ENCODE data around the gene MAGEC3.

The MAGEC3 gene

DNA sequence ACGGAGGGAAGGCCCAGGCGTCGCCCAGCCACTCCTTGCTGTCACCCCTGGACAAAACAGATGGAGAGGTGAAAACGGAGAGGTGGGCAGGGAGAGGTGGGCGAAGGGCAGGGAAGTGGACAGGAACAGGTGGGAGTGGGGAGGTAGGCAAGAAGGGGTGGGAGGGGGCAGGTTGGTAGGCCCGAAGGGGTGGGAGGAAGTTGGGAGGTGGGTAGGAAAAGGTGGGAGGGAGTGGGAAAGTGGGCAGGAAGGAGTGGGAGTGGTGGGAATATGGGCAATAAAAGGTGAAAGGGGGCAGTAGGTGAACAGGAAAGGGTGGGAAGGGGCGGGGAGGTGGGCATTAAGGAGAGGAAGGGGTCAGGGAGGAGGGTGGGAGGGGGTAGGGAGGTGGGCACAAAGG is 56.6 kb downstream of the MAGEC3 start:
- H3K27me3 ChIP-seq (ENCODE audit: control insufficient read depth, insufficient read depth, low read length) = no peaks in the 10 kb centered on the region
- no peaks in the 10 kb centered on the region for H3K9me3 ChIP-seq (ENCODE audit: control insufficient read depth, insufficient read depth, low read length)
- H3K4me3 ChIP-seq (ENCODE audit: low read length) = no peak overlapping the region
- DNase-seq (ENCODE audit: low read depth, low spot score) = no peak
- no peak overlapping the region for H3K27ac ChIP-seq (ENCODE audit: low read length)
- WGBS (ENCODE audit: insufficient coverage, insufficient read length) = no CpG with 5 or more reads among the region's 7 CpGs
- no peaks in the 10 kb centered on the region for H3K4me1 ChIP-seq (ENCODE audit: control insufficient read depth, insufficient read depth, low read length)
- H3K36me3 ChIP-seq (ENCODE audit: control insufficient read depth, insufficient read depth, low read length) = no peaks in the 10 kb centered on the region

DNA sequence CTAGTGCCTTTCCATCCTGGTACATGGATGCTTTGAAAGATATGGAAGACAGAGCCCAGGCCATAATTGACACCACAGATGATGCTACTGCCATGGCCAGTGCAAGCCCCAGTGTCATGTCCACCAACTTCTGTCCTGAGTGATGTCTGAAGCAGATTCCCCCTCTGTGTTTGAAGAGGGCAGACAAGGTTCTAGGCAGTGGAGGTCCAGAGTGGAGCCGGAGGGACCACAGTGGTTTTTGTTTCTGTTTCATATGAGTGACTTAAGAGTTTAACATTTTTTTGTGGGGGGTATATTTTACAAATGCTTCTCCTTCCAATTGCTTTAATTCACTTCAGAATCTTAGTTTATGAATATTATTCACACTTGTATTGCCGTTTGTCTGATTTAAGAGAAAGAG is 59.6 kb downstream of the MAGEC3 start:
- Histone ChIP-seq H3K36me3 (ENCODE audit: control insufficient read depth, insufficient read depth, low read length) (no peaks in the 10 kb centered on the region), H3K27me3 (ENCODE audit: control insufficient read depth, insufficient read depth, low read length) (no peaks in the 10 kb centered on the region), H3K4me1 (ENCODE audit: control insufficient read depth, insufficient read depth, low read length) (no peaks in the 10 kb centered on the region), H3K27ac (ENCODE audit: low read length) (no peak overlapping the region), H3K4me3 (ENCODE audit: low read length) (no peak overlapping the region), H3K9me3 (ENCODE audit: control insufficient read depth, insufficient read depth, low read length) (no peaks in the 10 kb centered on the region)
- no peak for DNase-seq (ENCODE audit: low read depth, low spot score)
- WGBS (ENCODE audit: insufficient coverage, insufficient read length) = no CpG with 5 or more reads among the region's 2 CpGs

DNA sequence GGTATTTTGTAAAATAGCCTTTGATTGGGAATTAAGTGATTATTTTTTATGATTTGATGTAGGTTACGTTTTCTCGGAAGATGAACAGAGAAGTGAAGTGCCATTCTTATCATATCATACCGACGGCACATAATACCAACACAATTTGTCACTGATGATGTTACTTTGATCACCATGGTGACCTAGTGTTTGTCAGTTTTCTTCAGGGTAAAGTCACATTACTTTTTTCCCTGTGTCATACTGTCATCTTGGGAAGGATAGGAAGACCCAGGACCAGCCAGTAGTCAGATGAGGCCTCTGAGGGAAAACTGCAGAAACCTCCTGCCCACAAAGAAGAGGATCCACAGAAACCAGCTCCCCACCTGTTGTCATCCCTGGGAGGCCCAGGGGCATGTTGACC is 64.2 kb downstream of the MAGEC3 start:
- H3K27ac ChIP-seq (ENCODE audit: low read length) = no peak overlapping the region
- H3K4me1 ChIP-seq (ENCODE audit: control insufficient read depth, insufficient read depth, low read length) = no peaks in the 10 kb centered on the region
- no peak overlapping the region for H3K4me3 ChIP-seq (ENCODE audit: low read length)
- H3K9me3 ChIP-seq (ENCODE audit: control insufficient read depth, insufficient read depth, low read length) = no peaks in the 10 kb centered on the region
- DNase-seq (ENCODE audit: low read depth, low spot score) = no peak
- no peaks in the 10 kb centered on the region for H3K36me3 ChIP-seq (ENCODE audit: control insufficient read depth, insufficient read depth, low read length)
- no peaks in the 10 kb centered on the region for H3K27me3 ChIP-seq (ENCODE audit: control insufficient read depth, insufficient read depth, low read length)
- 100% methylated on average over 2 of the region's 4 CpGs for WGBS (ENCODE audit: insufficient coverage, insufficient read length)

DNA sequence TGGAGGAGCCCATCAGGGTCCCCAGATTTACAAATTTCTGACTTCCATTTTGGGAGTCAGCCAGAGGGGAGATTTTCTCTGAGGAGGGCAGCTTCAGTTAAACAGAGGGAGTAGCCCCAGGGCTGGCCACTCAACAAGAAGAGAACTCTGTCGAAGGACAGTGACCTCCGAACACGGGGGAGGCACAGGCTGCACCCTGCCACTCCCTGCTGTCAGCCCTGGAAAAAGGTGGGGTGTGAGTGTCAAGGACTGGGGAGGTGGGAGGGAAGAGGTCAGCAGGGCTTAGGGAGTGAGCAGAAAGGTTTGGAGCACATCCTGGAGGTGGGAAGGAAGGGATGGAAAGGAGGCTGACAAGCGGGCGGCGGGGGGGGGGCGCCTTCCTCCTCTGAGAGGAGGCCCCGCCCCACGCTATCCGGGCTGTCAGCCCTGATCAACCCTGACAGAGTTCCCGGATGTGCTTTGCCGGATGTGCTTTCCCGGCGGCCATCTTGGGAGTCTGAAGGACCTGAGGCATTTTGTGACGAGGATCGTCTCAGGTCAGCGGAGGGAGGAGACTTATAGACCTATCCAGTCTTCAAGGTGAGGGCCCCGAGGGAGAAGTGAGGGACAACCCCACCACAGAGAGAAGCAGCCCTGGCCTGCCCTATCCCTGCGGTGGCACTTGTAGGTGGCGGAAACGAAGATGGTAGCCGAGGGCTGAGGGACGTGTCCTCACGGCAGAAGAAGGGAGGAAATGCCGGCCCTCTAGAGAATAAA is 65.5 kb downstream of the MAGEC3 start, which contains the start of gene MAGEC1:
Gene MAGEC1, plus strand, starts transcription at position 495 of the 756 bp plus-strand sequence. CDS start 1,179 bp downstream, outside the sequence.
- no peaks in the 10 kb centered on the region for H3K9me3 ChIP-seq (ENCODE audit: control insufficient read depth, insufficient read depth, low read length)
- H3K4me3 ChIP-seq (ENCODE audit: low read length) = no peak within 1 kb of the TSS
- no peaks in the 10 kb centered on the region for H3K36me3 ChIP-seq (ENCODE audit: control insufficient read depth, insufficient read depth, low read length)
- H3K27ac ChIP-seq (ENCODE audit: low read length) = no peak within 1 kb of the TSS
- no CpG with 5 or more reads among the region's 25 CpGs for WGBS (ENCODE audit: insufficient coverage, insufficient read length)
- H3K4me1 ChIP-seq (ENCODE audit: control insufficient read depth, insufficient read depth, low read length) = no peaks in the 10 kb centered on the region
- DNase-seq (ENCODE audit: low read depth, low spot score) = no peak
- H3K27me3 ChIP-seq (ENCODE audit: control insufficient read depth, insufficient read depth, low read length) = no peaks in the 10 kb centered on the region

DNA sequence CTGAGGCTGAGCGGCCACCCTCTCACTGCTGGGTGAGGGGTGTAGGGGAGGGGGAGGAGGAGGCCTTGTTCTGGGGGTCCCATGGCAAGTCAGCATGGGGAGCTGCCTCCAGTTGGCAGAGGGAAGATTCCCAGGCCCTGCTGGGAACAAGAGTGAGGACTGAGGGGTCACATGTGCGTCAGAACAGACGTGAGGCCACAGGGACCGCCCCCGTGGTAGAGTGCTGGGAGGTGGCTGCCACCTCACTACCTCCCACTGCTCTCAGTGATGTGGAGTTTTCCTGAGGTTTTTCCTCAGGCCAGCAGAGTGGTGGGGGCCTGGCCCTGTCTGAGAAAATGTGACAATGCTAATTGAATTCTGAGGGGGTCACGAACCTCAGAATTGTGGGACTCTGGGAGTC is 66.1 kb downstream of the MAGEC3 start:
- no peaks in the 10 kb centered on the region for H3K9me3 ChIP-seq (ENCODE audit: control insufficient read depth, insufficient read depth, low read length)
- H3K4me3 ChIP-seq (ENCODE audit: low read length) = no peak overlapping the region
- DNase-seq (ENCODE audit: low read depth, low spot score) = no peak
- H3K27ac ChIP-seq (ENCODE audit: low read length) = no peak overlapping the region
- no peaks in the 10 kb centered on the region for H3K36me3 ChIP-seq (ENCODE audit: control insufficient read depth, insufficient read depth, low read length)
- no peaks in the 10 kb centered on the region for H3K27me3 ChIP-seq (ENCODE audit: control insufficient read depth, insufficient read depth, low read length)
- no CpG with 5 or more reads among the region's 6 CpGs for WGBS (ENCODE audit: insufficient coverage, insufficient read length)
- no peaks in the 10 kb centered on the region for H3K4me1 ChIP-seq (ENCODE audit: control insufficient read depth, insufficient read depth, low read length)

DNA sequence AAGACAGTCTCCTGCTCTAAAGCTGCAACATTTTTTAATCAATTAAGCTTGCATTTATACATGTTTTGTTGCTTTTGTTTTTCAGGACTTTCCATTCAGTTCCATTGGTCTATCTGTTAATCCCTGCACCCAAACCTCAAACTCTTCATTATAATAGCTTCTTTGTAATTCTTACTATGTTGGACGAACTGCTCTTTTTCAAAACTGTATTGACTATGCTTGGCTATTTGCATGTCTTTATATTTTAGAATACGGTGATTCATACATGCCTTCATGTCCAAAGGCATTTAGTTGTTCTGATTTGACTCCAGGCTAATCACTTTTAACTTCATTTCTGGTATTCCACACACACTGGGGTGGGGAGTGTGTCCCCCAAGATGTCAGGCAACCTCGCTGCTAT is 79.7 kb downstream of the MAGEC3 start:
- DNase-seq (ENCODE audit: low read depth, low spot score) = no peak
- WGBS (ENCODE audit: insufficient coverage, insufficient read length) = no CpG with 5 or more reads among the region's 3 CpGs

DNA sequence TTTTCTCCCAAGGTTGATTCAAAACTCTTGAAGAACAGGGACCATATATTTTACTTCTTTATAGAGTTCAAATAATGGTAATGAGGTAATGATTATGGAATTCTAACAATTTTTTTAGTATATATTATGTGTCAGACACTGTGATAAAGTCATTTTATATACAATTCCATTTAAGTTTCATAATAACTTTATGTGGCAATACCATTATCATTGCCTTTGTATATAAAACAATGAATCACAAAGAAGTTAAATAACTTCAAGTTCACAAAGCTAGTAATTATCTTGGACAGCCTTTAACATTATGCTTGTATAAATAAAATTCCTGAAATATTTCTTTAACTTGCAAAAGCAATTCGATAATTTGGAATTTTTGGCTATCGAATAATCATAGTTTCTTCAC is 86.2 kb downstream of the MAGEC3 start:
- Histone ChIP-seq H3K27ac (ENCODE audit: low read length) (no peak overlapping the region), H3K4me1 (ENCODE audit: control insufficient read depth, insufficient read depth, low read length) (no peaks in the 10 kb centered on the region), H3K4me3 (ENCODE audit: low read length) (no peak overlapping the region), H3K27me3 (ENCODE audit: control insufficient read depth, insufficient read depth, low read length) (no peaks in the 10 kb centered on the region), H3K36me3 (ENCODE audit: control insufficient read depth, insufficient read depth, low read length) (no peaks in the 10 kb centered on the region), H3K9me3 (ENCODE audit: control insufficient read depth, insufficient read depth, low read length) (no peaks in the 10 kb centered on the region)
- WGBS (ENCODE audit: insufficient coverage, insufficient read length) = no CpG with 5 or more reads among the region's 2 CpGs
- DNase-seq (ENCODE audit: low read depth, low spot score) = no peak

More for the DNA sequence above, 79.7 kb downstream of the MAGEC3 start:
- H3K36me3 ChIP-seq (ENCODE audit: control insufficient read depth, insufficient read depth, low read length) = no peaks in the 10 kb centered on the region
- no peaks in the 10 kb centered on the region for H3K4me1 ChIP-seq (ENCODE audit: control insufficient read depth, insufficient read depth, low read length)
- H3K4me3 ChIP-seq (ENCODE audit: low read length) = no peak overlapping the region
- H3K9me3 ChIP-seq (ENCODE audit: control insufficient read depth, insufficient read depth, low read length) = no peaks in the 10 kb centered on the region
- H3K27me3 ChIP-seq (ENCODE audit: control insufficient read depth, insufficient read depth, low read length) = no peaks in the 10 kb centered on the region
- no peak overlapping the region for H3K27ac ChIP-seq (ENCODE audit: low read length)

DNA sequence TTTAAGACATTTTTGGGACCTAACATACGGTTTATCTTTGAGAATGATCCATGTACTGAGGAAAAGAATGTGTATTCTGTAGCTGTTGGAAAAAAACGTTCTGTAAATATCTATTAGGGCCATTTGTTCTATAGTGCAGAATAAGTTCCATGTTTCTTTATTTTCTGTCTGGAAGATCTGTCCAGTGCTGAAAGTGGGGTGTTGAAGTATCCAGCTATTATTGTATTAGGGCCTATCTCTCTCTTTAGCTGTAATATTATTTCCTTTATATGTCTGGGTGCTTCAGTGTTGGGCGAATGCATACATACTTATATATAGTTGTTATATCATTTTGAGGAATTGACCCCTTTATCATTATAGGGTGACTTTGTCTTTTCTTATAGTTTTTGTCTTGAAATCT is 90.3 kb downstream of the MAGEC3 start:
- no peak for DNase-seq (ENCODE audit: low read depth, low spot score)
- Histone ChIP-seq H3K27ac (ENCODE audit: low read length) (no peak overlapping the region), H3K9me3 (ENCODE audit: control insufficient read depth, insufficient read depth, low read length) (no peaks in the 10 kb centered on the region), H3K4me1 (ENCODE audit: control insufficient read depth, insufficient read depth, low read length) (no peaks in the 10 kb centered on the region), H3K36me3 (ENCODE audit: control insufficient read depth, insufficient read depth, low read length) (no peaks in the 10 kb centered on the region), H3K4me3 (ENCODE audit: low read length) (no peak overlapping the region), H3K27me3 (ENCODE audit: control insufficient read depth, insufficient read depth, low read length) (no peaks in the 10 kb centered on the region)
- WGBS (ENCODE audit: insufficient coverage, insufficient read length) = no CpG with 5 or more reads among the region's 3 CpGs

DNA sequence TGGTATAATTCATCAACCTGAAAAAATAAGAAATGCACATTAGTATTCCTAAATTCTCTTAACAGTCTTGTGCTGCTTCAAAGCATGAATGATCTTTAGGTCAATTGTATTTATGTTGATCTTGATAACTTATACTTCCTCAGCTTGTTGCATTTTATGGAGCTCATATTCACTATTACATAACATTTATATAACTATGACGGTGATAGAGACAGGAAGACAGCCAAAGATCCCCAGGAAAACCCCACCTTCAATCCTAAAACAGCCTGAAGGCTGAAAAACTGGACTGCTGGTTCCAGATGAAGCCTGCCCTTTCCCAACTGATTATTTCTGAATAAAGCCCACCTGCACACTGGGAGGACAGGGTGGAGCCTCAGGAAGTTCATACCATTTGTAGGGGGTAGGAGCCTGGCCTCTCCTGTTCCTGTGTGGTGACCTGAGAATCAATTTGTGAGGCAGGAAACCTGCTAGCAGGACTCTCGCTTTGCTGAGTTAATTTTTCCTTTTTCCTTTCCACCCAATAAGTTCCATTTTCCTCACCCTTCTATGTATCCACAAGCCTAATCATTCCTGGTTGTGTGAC is 96.0 kb downstream of the MAGEC3 start:
- no peak overlapping the region for H3K4me3 ChIP-seq (ENCODE audit: low read length)
- no peaks in the 10 kb centered on the region for H3K4me1 ChIP-seq (ENCODE audit: control insufficient read depth, insufficient read depth, low read length)
- no peak overlapping the region for H3K27ac ChIP-seq (ENCODE audit: low read length)
- H3K27me3 ChIP-seq (ENCODE audit: control insufficient read depth, insufficient read depth, low read length) = no peaks in the 10 kb centered on the region
- no peak for DNase-seq (ENCODE audit: low read depth, low spot score)
- no CpG with 5 or more reads among the region's 2 CpGs for WGBS (ENCODE audit: insufficient coverage, insufficient read length)
- H3K9me3 ChIP-seq (ENCODE audit: control insufficient read depth, insufficient read depth, low read length) = no peaks in the 10 kb centered on the region
- no peaks in the 10 kb centered on the region for H3K36me3 ChIP-seq (ENCODE audit: control insufficient read depth, insufficient read depth, low read length)

DNA sequence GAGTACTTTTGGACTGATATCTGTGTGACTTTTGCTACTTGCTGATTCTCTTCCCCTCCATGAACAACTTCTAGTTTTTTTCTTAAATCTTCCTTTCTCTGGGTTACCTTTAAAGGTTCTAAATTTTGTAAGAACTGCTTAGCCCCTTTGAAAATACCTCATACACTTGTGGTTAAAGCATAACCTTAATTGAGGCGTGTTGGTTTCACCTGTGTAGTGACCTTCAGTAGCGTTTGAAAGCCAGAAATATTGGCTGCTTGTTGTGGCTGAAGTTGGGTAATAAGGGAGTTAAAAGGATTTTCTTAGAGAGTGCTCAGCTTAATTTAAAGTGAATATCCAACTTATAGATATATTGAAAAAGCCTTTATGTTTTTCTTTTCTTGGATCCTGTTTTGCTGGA is 97.5 kb downstream of the MAGEC3 start:
- WGBS (ENCODE audit: insufficient coverage, insufficient read length) = no CpG with 5 or more reads among the region's 2 CpGs
- DNase-seq (ENCODE audit: low read depth, low spot score) = no peak

DNA sequence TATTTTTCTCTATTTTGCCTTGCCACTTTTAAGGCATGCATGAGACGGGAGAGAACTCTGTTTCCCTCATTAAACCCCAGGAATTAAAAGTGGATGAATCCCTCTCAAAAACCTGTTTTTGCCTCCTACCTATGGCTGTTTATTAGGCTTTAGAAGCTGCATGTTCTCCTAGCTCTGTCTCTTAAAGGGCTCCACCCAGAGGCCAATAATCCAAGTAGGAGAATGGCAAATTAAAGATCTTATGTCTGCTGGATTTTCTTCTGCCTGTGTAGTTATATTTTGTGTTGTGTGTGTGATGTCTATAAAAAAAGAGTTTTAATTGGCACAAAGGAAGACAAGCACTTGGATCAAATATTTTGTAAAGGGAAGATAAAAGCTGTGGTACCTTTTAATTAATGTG is 98.0 kb downstream of the MAGEC3 start:
- Histone ChIP-seq H3K4me3 (ENCODE audit: low read length) (no peak overlapping the region), H3K4me1 (ENCODE audit: control insufficient read depth, insufficient read depth, low read length) (no peaks in the 10 kb centered on the region), H3K27me3 (ENCODE audit: control insufficient read depth, insufficient read depth, low read length) (no peaks in the 10 kb centered on the region), H3K9me3 (ENCODE audit: control insufficient read depth, insufficient read depth, low read length) (no peaks in the 10 kb centered on the region), H3K27ac (ENCODE audit: low read length) (no peak overlapping the region), H3K36me3 (ENCODE audit: control insufficient read depth, insufficient read depth, low read length) (no peaks in the 10 kb centered on the region)
- no peak for DNase-seq (ENCODE audit: low read depth, low spot score)
- WGBS (ENCODE audit: insufficient coverage, insufficient read length) = no CpG with 5 or more reads among the region's 1 CpG

More for the DNA sequence above, 97.5 kb downstream of the MAGEC3 start:
- H3K4me3 ChIP-seq (ENCODE audit: low read length) = no peak overlapping the region
- H3K9me3 ChIP-seq (ENCODE audit: control insufficient read depth, insufficient read depth, low read length) = no peaks in the 10 kb centered on the region
- H3K36me3 ChIP-seq (ENCODE audit: control insufficient read depth, insufficient read depth, low read length) = no peaks in the 10 kb centered on the region
- no peaks in the 10 kb centered on the region for H3K27me3 ChIP-seq (ENCODE audit: control insufficient read depth, insufficient read depth, low read length)
- H3K4me1 ChIP-seq (ENCODE audit: control insufficient read depth, insufficient read depth, low read length) = no peaks in the 10 kb centered on the region
- no peak overlapping the region for H3K27ac ChIP-seq (ENCODE audit: low read length)
